Karpas-422 (cell line): ENCODE measurements around the gene UNC45A. TPM values are rescaled to one million over a fixed set of nuclear protein-coding genes. Genes with fewer than 3 reads are reported as not detected.

Experiments used
- DNase-seq: peaks from one replicate; pipeline ENCODE4 v3.0.0-alpha.2; 2015
- H2AFZ ChIP-seq: fragments of 200-600 bp; sonication (generic); 2 replicates; pipeline ENCODE4 v1.6.1; 2014; ENCODE audit warnings: antibody characterized with exemption, low read length, mixed read lengths
- H3K27ac ChIP-seq: fragments of 200-600 bp; sonication (generic); 2 replicates; pipeline ENCODE4 v1.5.1; 2014; ENCODE audit warnings: mild to moderate bottlenecking, low read length, moderate library complexity
- H3K27me3 ChIP-seq: fragments of 200-600 bp; sonication (generic); 2 replicates; pipeline ENCODE4 v1.6.1; 2014; ENCODE audit warnings: low read length, mixed read lengths
- H3K36me3 ChIP-seq: fragments of 200-600 bp; sonication (generic); 2 replicates; pipeline ENCODE4 v1.6.1; 2014; ENCODE audit warnings: low read length, mixed read lengths; ENCODE audit not compliant: insufficient read depth
- H3K4me1 ChIP-seq: fragments of 200-600 bp; sonication (generic); 2 replicates; pipeline ENCODE4 v1.6.1; 2014; ENCODE audit warnings: mild to moderate bottlenecking, low read length, mixed read lengths
- H3K4me2 ChIP-seq: fragments of 200-600 bp; sonication (generic); 2 replicates; pipeline ENCODE4 v1.6.1; 2014; ENCODE audit warnings: low read length, low read depth, mild to moderate bottlenecking; ENCODE audit not compliant: poor library complexity, severe bottlenecking
- H3K4me3 ChIP-seq: fragments of 200-600 bp; sonication (generic); 2 replicates; pipeline ENCODE4 v1.5.1; 2014; ENCODE audit warnings: mild to moderate bottlenecking, antibody characterized with exemption, low read length, mixed read lengths
- H3K79me2 ChIP-seq: fragments of 200-600 bp; sonication (generic); 2 replicates; pipeline ENCODE4 v1.6.1; 2014; ENCODE audit warnings: mild to moderate bottlenecking, low read length, mixed read lengths
- H3K9ac ChIP-seq: fragments of 200-600 bp; sonication (generic); 2 replicates; pipeline ENCODE4 v1.6.0; 2014; ENCODE audit warnings: low read length
- H3K9me2 ChIP-seq: fragments of 200-600 bp; sonication (generic), shearing (Covaris generic); replicated peaks from 2 replicates; pipeline ENCODE4 v1.6.0; 2014; ENCODE audit warnings: mild to moderate bottlenecking, low read length, moderate library complexity; ENCODE audit not compliant: insufficient read depth
- H3K9me3 ChIP-seq: fragments of 300-700, 200-600 bp; sonication (generic); 2 replicates; pipeline ENCODE4 v1.6.1; 2014; ENCODE audit warnings: low read length, mixed read lengths
- H4K20me1 ChIP-seq: fragments of 200-600 bp; sonication (generic); 2 replicates; pipeline ENCODE4 v1.6.1; 2014; ENCODE audit warnings: mild to moderate bottlenecking, antibody characterized with exemption, low read length, low read depth; ENCODE audit not compliant: insufficient read depth
- total RNA-seq: library from RNA; depleted of rRNA; stranded (reverse); fragments of >200 nt; shearing (Covaris generic); gene quantifications from 2 replicates; pipeline ENCODE4 v1.2.3, GENCODE V29; 2014; ENCODE audit warnings: low replicate concordance

UNC45A gene
- total RNA-seq, 1 experiment from 2014 or later: 25.1 TPM

DNA sequence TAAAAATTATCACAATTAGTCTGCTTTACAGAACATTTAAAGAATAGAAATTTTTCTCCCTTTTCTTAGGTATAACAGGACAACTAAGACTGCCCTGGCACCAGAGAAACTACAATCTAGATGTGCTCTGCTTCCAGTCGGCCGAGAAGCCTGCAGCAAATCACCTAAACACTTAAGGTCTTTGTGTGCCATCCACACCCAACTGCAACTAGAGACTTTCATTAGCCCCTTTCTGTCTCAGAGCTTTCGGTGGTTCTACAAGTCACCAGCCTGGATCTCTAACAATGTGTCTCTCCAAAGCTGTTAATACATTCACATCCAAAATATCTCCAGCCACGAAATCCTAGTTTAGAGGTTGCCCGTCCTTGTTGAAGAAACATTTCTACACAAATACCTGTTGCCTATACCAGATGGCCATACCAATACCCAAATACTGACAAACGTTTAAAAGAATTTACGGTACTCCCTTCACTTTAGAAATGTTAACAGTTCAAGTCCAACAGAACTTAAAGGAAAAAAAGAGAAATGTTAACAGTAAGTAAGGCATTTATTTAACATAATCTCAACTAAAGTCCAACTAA, 52.6 kb downstream of the UNC45A start:
- Histone ChIP-seq H3K9me2 (no peaks in the 10 kb centered on the region), H3K36me3 (peaks cover 22% of the 10 kb centered on the region), H3K9ac (peak overlapping the region; percentile 30), H3K79me2 (peaks cover 96% of the 10 kb centered on the region), H3K27me3 (no peaks in the 10 kb centered on the region), H3K4me2 (peak overlapping the region; percentile 45), H4K20me1 (no peaks in the 10 kb centered on the region), H2AFZ (no peak overlapping the region), H3K9me3 (no peaks in the 10 kb centered on the region), H3K4me3 (no peak overlapping the region), H3K27ac (peak overlapping the region; percentile 58), H3K4me1 (peaks cover 44% of the 10 kb centered on the region)
- DNase-seq: no peak

DNA sequence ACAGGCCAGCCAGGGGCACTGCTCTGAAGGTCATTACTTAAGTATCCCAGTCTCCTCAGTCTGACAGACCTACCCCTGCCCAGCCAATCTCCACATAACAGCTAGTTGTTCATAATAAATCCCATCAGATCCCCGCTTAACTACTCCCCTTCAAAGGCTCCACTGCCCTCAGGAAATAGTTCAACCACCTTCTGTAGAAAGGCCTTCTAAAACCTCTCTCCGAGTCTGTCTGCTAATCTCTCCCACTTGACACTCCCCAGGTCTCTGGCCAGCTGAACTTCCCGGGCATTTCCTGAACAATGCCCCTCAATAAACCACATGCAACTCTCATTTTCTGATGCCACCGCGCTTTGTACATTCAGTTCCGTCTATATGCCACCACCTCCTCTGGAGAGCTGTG, 53.2 kb downstream of the UNC45A start:
- peak overlapping the region; percentile 30 for H3K9ac ChIP-seq

DNA sequence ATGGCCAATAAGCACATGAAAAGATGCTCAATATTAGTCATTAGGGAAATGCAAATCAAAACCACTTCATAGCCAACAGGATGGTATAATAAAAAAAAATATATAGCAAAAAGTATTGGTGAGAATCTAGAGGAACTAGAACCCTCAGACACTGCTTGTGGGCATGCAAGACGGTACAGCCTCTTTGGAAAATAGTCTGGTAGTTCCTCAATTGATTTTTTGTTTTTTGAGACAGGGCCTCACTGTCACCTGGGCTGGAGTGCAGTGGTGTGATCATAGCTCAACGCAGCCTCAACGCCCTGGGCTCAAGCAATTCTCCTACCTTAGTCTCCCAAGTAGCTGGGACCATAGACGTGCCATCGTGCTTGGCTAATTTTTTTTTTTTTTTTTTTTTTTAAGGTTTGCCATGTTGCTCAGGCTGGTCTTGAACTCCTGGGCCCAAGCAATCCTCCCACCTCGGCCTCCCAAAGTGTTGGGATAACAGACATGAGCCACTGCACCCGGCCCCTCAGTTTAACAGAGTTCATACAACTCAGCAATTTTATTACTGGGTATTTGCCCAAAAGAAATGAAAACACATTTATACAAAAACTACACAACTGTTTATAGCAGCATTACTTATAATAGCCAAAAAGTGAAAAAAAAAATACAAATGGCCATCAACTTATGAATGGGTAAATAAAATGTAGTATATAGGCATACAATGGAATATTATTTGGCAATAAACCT, 54.1 kb downstream of the UNC45A start:
- peak overlapping the region; percentile 58 for H3K27ac ChIP-seq
- H3K9ac ChIP-seq: peak overlapping the region; percentile 30; the same call in 1 of the 2 replicates
- no peak overlapping the region for H2AFZ ChIP-seq
- no peak overlapping the region; the same call in 1 of the 2 replicates for H3K4me3 ChIP-seq
- no peaks in the 10 kb centered on the region for H3K9me3 ChIP-seq
- H3K36me3 ChIP-seq: peaks cover 7% of the 10 kb centered on the region; the same call in 1 of the 2 replicates
- H3K27me3 ChIP-seq: no peaks in the 10 kb centered on the region
- H3K4me2 ChIP-seq: peak overlapping the region; percentile 45
- H3K9me2 ChIP-seq: no peaks in the 10 kb centered on the region
- H3K79me2 ChIP-seq: peaks cover 98% of the 10 kb centered on the region
- peaks cover 48% of the 10 kb centered on the region for H3K4me1 ChIP-seq
- DNase-seq: peak; percentile 64
- no peaks in the 10 kb centered on the region for H4K20me1 ChIP-seq

More for the DNA sequence above, 53.2 kb downstream of the UNC45A start:
- Histone ChIP-seq H3K9me2 (no peaks in the 10 kb centered on the region), H3K4me3 (no peak overlapping the region), H4K20me1 (no peaks in the 10 kb centered on the region), H3K4me2 (peak overlapping the region; percentile 45), H2AFZ (no peak overlapping the region), H3K4me1 (peaks cover 48% of the 10 kb centered on the region), H3K9me3 (no peaks in the 10 kb centered on the region), H3K27me3 (no peaks in the 10 kb centered on the region), H3K79me2 (peaks cover 98% of the 10 kb centered on the region), H3K27ac (peak overlapping the region; percentile 58), H3K36me3 (peaks cover 16% of the 10 kb centered on the region)
- DNase-seq: no peak

DNA sequence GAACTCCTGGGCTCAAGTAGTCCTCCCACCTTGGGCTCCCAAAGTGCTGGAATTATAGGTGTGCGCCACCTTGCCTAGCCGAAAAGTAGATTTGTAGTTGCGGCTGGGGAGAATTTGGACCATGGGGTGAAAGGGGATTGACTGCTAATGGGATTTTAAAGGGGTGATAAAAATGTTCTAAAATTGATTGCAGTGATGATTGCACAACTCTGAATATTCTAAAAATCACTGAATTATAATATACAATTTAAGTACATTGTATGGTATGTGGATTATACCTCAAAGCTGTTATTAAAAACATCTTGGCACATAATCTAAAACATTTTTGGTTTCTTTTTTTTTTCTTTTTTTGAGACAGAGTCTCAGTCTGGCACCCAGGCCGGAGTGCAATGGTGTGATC, 55.4 kb downstream of the UNC45A start:
- no peaks in the 10 kb centered on the region for H4K20me1 ChIP-seq
- no peaks in the 10 kb centered on the region for H3K27me3 ChIP-seq
- H3K4me1 ChIP-seq: peaks cover 51% of the 10 kb centered on the region
- DNase-seq: no peak
- peaks cover 96% of the 10 kb centered on the region for H3K79me2 ChIP-seq
- H3K9me2 ChIP-seq: no peaks in the 10 kb centered on the region
- H3K36me3 ChIP-seq: no peaks in the 10 kb centered on the region
- H3K27ac ChIP-seq: no peak overlapping the region
- H3K4me3 ChIP-seq: no peak overlapping the region
- no peaks in the 10 kb centered on the region for H3K9me3 ChIP-seq
- no peak overlapping the region for H3K9ac ChIP-seq
- H2AFZ ChIP-seq: no peak overlapping the region
- H3K4me2 ChIP-seq: no peak overlapping the region

DNA sequence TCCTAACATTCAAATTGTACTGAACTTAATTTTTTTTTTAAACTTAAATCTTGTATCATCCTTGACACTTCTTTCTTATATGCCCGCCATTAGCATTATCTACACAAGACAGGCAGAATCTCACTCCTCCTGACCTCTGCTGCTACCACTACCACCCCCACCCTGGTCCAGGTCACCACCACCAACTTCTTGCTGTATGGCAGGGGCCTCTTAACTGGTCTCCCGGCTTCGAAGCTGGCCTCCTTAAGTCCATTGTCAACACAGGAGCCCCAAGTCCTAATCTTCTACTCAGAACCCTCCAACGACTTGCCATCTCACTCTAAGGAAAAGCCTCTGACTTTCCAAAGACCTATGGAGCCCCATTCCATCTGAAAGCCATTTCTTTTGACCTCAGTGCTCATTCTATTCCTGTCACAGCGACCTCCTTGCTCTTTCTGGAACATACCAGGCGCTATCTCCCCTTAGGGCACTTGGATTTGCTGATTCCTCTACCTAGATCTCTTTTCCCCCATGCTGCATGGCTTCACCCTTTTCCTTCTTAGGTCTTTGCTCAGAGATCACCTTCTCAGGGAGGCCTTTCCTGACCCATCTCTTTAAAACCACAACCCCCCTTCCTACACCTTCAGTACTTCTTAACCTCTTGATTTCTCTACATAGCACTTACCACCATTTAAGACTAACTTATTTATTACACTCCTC, 56.7 kb downstream of the UNC45A start:
- H2AFZ ChIP-seq: no peak overlapping the region
- H4K20me1 ChIP-seq: no peaks in the 10 kb centered on the region
- H3K4me3 ChIP-seq: no peak overlapping the region; the same call in 1 of the 2 replicates
- peaks cover 96% of the 10 kb centered on the region for H3K79me2 ChIP-seq
- no peak for DNase-seq
- H3K9me2 ChIP-seq: no peaks in the 10 kb centered on the region
- peak overlapping the region; percentile 85 for H3K4me2 ChIP-seq
- H3K27ac ChIP-seq: no peak overlapping the region
- H3K4me1 ChIP-seq: peaks cover 54% of the 10 kb centered on the region
- no peaks in the 10 kb centered on the region for H3K9me3 ChIP-seq
- H3K27me3 ChIP-seq: no peaks in the 10 kb centered on the region
- H3K36me3 ChIP-seq: no peaks in the 10 kb centered on the region
- H3K9ac ChIP-seq: no peak overlapping the region

DNA sequence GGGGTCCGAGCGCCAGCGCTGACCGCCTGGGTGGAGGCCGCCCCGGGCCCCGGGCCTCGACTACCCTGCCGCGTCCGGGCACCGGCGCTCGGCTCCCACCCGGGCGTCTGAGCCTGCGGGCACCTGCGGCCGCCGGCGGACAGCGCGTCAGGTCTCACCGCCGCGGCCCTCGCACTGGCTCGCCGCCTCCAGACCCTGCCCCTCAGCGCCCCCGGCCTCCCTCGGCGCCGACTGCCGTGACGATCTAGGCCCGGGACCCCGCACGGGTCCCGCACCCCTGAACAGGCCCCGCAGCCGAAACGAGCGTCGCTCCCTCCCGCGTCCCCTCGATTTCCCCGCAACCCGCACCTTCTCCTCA, 59.0 kb downstream of the UNC45A start:
- no peaks in the 10 kb centered on the region for H3K9me3 ChIP-seq
- H3K27me3 ChIP-seq: no peaks in the 10 kb centered on the region
- H3K9ac ChIP-seq: peak overlapping the region; percentile 97
- H3K27ac ChIP-seq: peak overlapping the region; percentile 58
- H3K9me2 ChIP-seq: no peaks in the 10 kb centered on the region
- H3K4me2 ChIP-seq: peak overlapping the region; percentile 85
- DNase-seq: peak; percentile 61
- H3K36me3 ChIP-seq: peaks cover 11% of the 10 kb centered on the region; the same call in 1 of the 2 replicates
- H3K79me2 ChIP-seq: peaks cover 80% of the 10 kb centered on the region
- peak overlapping the region; percentile 80 for H3K4me3 ChIP-seq
- no peaks in the 10 kb centered on the region for H4K20me1 ChIP-seq
- H3K4me1 ChIP-seq: peaks cover 34% of the 10 kb centered on the region
- H2AFZ ChIP-seq: peak overlapping the region; percentile 4; the same call in 1 of the 2 replicates

DNA sequence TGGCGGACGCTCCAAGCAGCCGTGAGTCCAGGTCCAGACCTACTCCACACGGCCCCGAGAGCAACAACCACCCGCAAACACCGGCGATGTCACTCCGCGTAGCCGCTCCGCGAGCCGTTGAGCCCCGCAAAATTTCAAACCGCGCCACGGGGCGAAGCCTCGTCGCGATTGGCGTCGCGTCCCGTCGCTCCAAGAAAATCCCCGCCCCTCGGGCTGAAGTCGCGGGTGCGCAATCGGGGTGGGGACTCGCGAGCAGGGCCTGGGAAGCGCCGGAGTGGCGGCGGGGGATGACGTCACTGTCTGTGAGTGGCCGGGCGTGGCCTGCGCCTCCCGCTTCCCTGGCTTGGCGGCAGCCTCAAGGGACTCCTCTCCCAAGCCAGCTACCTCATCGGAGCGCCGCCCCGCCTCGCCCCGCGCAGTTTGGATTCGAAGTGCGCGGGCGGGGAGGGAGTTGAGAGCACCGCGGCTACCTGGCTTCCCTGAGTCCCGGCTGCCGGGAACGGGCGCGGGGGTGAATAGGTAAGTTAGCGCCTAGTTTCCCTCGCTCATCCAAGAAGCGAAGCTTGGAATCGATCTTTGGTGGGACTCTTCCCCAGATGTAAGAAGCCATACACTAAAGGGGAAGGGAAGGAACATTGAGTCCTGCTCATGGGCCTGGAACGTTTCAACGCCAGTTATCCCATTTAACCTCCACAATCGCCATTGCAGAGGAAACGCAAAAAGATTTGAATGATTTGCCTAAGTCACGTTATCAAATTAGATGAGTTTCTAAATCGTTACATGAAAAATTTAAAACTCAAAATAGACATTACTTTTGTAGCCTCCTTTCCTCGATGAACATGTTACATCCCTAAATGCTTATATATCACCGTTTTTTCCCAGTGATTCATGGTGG, 59.6 kb downstream of the UNC45A start, which contains the start of gene PRC1:
TSS of gene PRC1 (minus strand) at position 119 of the 895 bp plus-strand sequence. CDS start at position 1, 118 bp downstream.
- H3K9me2 ChIP-seq: no peaks in the 10 kb centered on the region
- H3K4me3 ChIP-seq: peak within 1 kb of the TSS; percentile 80
- no peaks in the 10 kb centered on the region for H4K20me1 ChIP-seq
- H3K4me1 ChIP-seq: peaks cover 27% of the 10 kb centered on the region
- H3K27me3 ChIP-seq: no peaks in the 10 kb centered on the region
- H3K36me3 ChIP-seq: peaks cover 14% of the 10 kb centered on the region; the same call in 1 of the 2 replicates
- peak within 1 kb of the TSS; percentile 68 for H3K27ac ChIP-seq
- no peaks in the 10 kb centered on the region for H3K9me3 ChIP-seq
- H2AFZ ChIP-seq: peak within 1 kb of the TSS; percentile 59
- H3K4me2 ChIP-seq: peak within 1 kb of the TSS; percentile 85
- H3K79me2 ChIP-seq: peaks cover 74% of the 10 kb centered on the region
- peak within 1 kb of the TSS; percentile 97 for H3K9ac ChIP-seq
- peak; percentile 99 for DNase-seq
